HEK293 (cell line): ENCODE results near the gene RAB44.

Experiments
- CTCF ChIA-PET: fragments of 350-600 bp; formaldehyde crosslinking; extraction: SDS; loops from one replicate; lab custom pipeline; 2021; ENCODE audit warnings: antibody characterized with exemption; lab: Yijun Ruan, JAX
- POLR2A ChIA-PET: fragments of 300-600 bp; formaldehyde crosslinking; extraction: SDS; loops from one replicate; lab custom pipeline; 2020; ENCODE audit warnings: antibody characterized with exemption, inconsistent platforms; lab: Yijun Ruan, JAX
- H3K27ac ChIP-seq: fragments of 200-500 bp; sonication (Bioruptor generic); 2 replicates; pipeline ENCODE4 v1.5.1; 2014; ENCODE audit warnings: low read depth, low read length, control low read depth, inconsistent platforms; ENCODE audit errors: extremely low read depth
- H3K36me3 ChIP-seq, 2 experiments: fragments of 200-500 bp in 1 of 2; sonication (Bioruptor generic) in 1 of 2; 1 replicate in 1 of 2; 2 replicates in 1 of 2; pipeline ENCODE4 v1.5.1; 2014 to 2017; ENCODE audit warnings: inconsistent platforms in 2 of 2, low read length in 2 of 2; ENCODE audit not compliant: control insufficient read depth in 2 of 2, insufficient read depth in 1 of 2
- H3K4me1 ChIP-seq: fragments of 200-500 bp; sonication (Bioruptor generic); 2 replicates; pipeline ENCODE4 v1.5.1; 2014; ENCODE audit warnings: mild to moderate bottlenecking, low read length, inconsistent platforms; ENCODE audit not compliant: control insufficient read depth, insufficient read depth
- H3K4me3 ChIP-seq: 2 replicates; pipeline ENCODE4 v1.5.1; 2011; ENCODE audit warnings: low read depth, mild to moderate bottlenecking, control low read depth, low read length, moderate library complexity
- H3K9me3 ChIP-seq: fragments of 200-500 bp; sonication (Bioruptor generic); 2 replicates; pipeline ENCODE4 v1.5.1; 2014; ENCODE audit warnings: low read depth, low read length, inconsistent platforms; ENCODE audit not compliant: control insufficient read depth, insufficient read depth
- ATF2 ChIP-seq: fragments of 450-650 bp; formaldehyde crosslinking; IDR thresholded peaks from 2 replicates; pipeline ENCODE4 v1.5.1; 2016; ENCODE audit warnings: missing biosample characterization, missing genetic modification characterization, low read depth
- FEZF1 ChIP-seq: fragments of 450-650 bp; formaldehyde crosslinking; IDR thresholded peaks from 2 replicates; pipeline ENCODE4 v1.5.1; 2016; ENCODE audit warnings: missing biosample characterization, missing genetic modification characterization
- GLIS2 ChIP-seq: fragments of 450-650 bp; formaldehyde crosslinking; IDR thresholded peaks from 2 replicates; pipeline ENCODE4 v1.5.1; 2016; ENCODE audit warnings: missing biosample characterization, missing genetic modification characterization
- INSM2 ChIP-seq: fragments of 450-650 bp; formaldehyde crosslinking; IDR thresholded peaks from 2 replicates; pipeline ENCODE4 v1.5.1; 2016; ENCODE audit warnings: missing biosample characterization, missing genetic modification characterization
- MZF1 ChIP-seq: fragments of 450-650 bp; formaldehyde crosslinking; IDR thresholded peaks from 2 replicates; pipeline ENCODE4 v1.5.1; 2017; ENCODE audit warnings: missing biosample characterization, missing genetic modification characterization, borderline replicate concordance
- PATZ1 ChIP-seq: fragments of 450-650 bp; formaldehyde crosslinking; IDR thresholded peaks from 2 replicates; pipeline ENCODE4 v1.5.1; 2016; ENCODE audit warnings: missing biosample characterization, missing genetic modification characterization
- REST ChIP-seq: fragments of 450-650 bp; formaldehyde crosslinking; IDR thresholded peaks from 2 replicates; pipeline ENCODE4 v1.5.1; 2016; ENCODE audit warnings: missing biosample characterization, missing genetic modification characterization
- SP7 ChIP-seq: fragments of 450-650 bp; formaldehyde crosslinking; IDR thresholded peaks from 2 replicates; pipeline ENCODE4 v1.5.1; 2016; ENCODE audit warnings: missing biosample characterization, missing genetic modification characterization
- ZBTB17 ChIP-seq: fragments of 450-650 bp; formaldehyde crosslinking; IDR thresholded peaks from 2 replicates; pipeline ENCODE4 v1.5.1; 2016; ENCODE audit warnings: missing biosample characterization, missing genetic modification characterization
- ZBTB21 ChIP-seq: fragments of 450-650 bp; formaldehyde crosslinking; IDR thresholded peaks from 2 replicates; pipeline ENCODE4 v1.5.1; 2017; ENCODE audit warnings: missing biosample characterization, missing genetic modification characterization
- ZBTB8A ChIP-seq: fragments of 450-650 bp; formaldehyde crosslinking; IDR thresholded peaks from 2 replicates; pipeline ENCODE4 v1.5.1; 2016; ENCODE audit warnings: missing biosample characterization, missing genetic modification characterization
- ZNF114 ChIP-seq: fragments of 450-650 bp; formaldehyde crosslinking; IDR thresholded peaks from 2 replicates; pipeline ENCODE4 v1.5.0; 2017; ENCODE audit warnings: missing biosample characterization, missing genetic modification characterization
- ZNF138 ChIP-seq: fragments of 450-650 bp; formaldehyde crosslinking; IDR thresholded peaks from 2 replicates; pipeline ENCODE4 v1.5.1; 2016; ENCODE audit warnings: missing biosample characterization, missing genetic modification characterization, borderline replicate concordance
- ZNF184 ChIP-seq: fragments of 450-650 bp; IDR thresholded peaks from 2 replicates; pipeline ENCODE4 v1.5.1; 2018; ENCODE audit warnings: missing biosample characterization, mild to moderate bottlenecking, missing genetic modification characterization
- ZNF2 ChIP-seq: fragments of 450-650 bp; formaldehyde crosslinking; IDR thresholded peaks from 2 replicates; pipeline ENCODE4 v1.5.1; 2016; ENCODE audit warnings: missing biosample characterization, missing genetic modification characterization
- ZNF324 ChIP-seq: fragments of 450-650 bp; formaldehyde crosslinking; IDR thresholded peaks from 2 replicates; pipeline ENCODE4 v1.5.1; 2016; ENCODE audit warnings: missing biosample characterization, missing genetic modification characterization
- ZNF335 ChIP-seq: fragments of 450-650 bp; formaldehyde crosslinking; conservative IDR thresholded peaks from 2 replicates; pipeline ENCODE4 v1.5.1; 2016; ENCODE audit warnings: missing biosample characterization, missing genetic modification characterization
- ZNF341 ChIP-seq: fragments of 450-650 bp; formaldehyde crosslinking; IDR thresholded peaks from 2 replicates; pipeline ENCODE4; 2016; ENCODE audit warnings: low read depth, missing biosample characterization, missing genetic modification characterization
- ZNF350 ChIP-seq: fragments of 450-650 bp; formaldehyde crosslinking; IDR thresholded peaks from 2 replicates; pipeline ENCODE4 v1.5.0; 2017; ENCODE audit warnings: missing biosample characterization, mild to moderate bottlenecking, missing genetic modification characterization
- ZNF366 ChIP-seq: fragments of 450-650 bp; formaldehyde crosslinking; conservative IDR thresholded peaks from 2 replicates; pipeline ENCODE4 v1.5.1; 2016; ENCODE audit warnings: missing biosample characterization, missing genetic modification characterization
- ZNF423 ChIP-seq: fragments of 450-650 bp; formaldehyde crosslinking; IDR thresholded peaks from 2 replicates; pipeline ENCODE4 v1.5.1; 2016; ENCODE audit warnings: missing biosample characterization, missing genetic modification characterization
- ZNF501 ChIP-seq: fragments of 450-650 bp; formaldehyde crosslinking; IDR thresholded peaks from 2 replicates; pipeline ENCODE4 v1.5.1; 2016; ENCODE audit warnings: missing biosample characterization, missing genetic modification characterization
- ZNF514 ChIP-seq: fragments of 450-650 bp; formaldehyde crosslinking; IDR thresholded peaks from 2 replicates; pipeline ENCODE4 v1.5.1; 2016; ENCODE audit warnings: missing biosample characterization, missing genetic modification characterization
- ZNF558 ChIP-seq: fragments of 450-650 bp; formaldehyde crosslinking; IDR thresholded peaks from 2 replicates; pipeline ENCODE4 v1.5.1; 2016; ENCODE audit warnings: missing biosample characterization, missing genetic modification characterization
- ZNF561 ChIP-seq: fragments of 450-650 bp; IDR thresholded peaks from 2 replicates; pipeline ENCODE4 v1.5.1; 2018; ENCODE audit warnings: missing biosample characterization, missing genetic modification characterization, borderline replicate concordance
- ZNF580 ChIP-seq: fragments of 450-650 bp; formaldehyde crosslinking; IDR thresholded peaks from 2 replicates; pipeline ENCODE4 v1.5.1; 2016; ENCODE audit warnings: missing biosample characterization, missing genetic modification characterization
- ZNF629 ChIP-seq: fragments of 450-650 bp; formaldehyde crosslinking; IDR thresholded peaks from 2 replicates; pipeline ENCODE4 v1.5.1; 2017; ENCODE audit warnings: missing biosample characterization, missing genetic modification characterization
- ZNF791 ChIP-seq: fragments of 450-650 bp; formaldehyde crosslinking; IDR thresholded peaks from 2 replicates; pipeline ENCODE4 v1.5.1; 2016; ENCODE audit warnings: missing biosample characterization, missing genetic modification characterization
- ZSCAN16 ChIP-seq: fragments of 450-650 bp; formaldehyde crosslinking; IDR thresholded peaks from 2 replicates; pipeline ENCODE4 v1.5.1; 2016; ENCODE audit warnings: missing biosample characterization, missing genetic modification characterization

The RAB44 gene

GRCh38 chr6:36666826-36667591 is 30.6 kb upstream of the RAB44 start:
- POLR2A ChIA-PET, result interaction anchor here (0.6 to 8.8 kb wide), 7 partner anchors 11 to 240 kb away, joined by 3 to 143 read pairs (median 4); partner anchors contain the start of gene CDKN1A
- Histone ChIP-seq H3K27ac (peak overlapping the region; percentile 80), H3K36me3 (no peaks in the 10 kb centered on the region), H3K4me1 (peaks cover 15% of the 10 kb centered on the region), H3K9me3 (no peaks in the 10 kb centered on the region), H3K4me3 (no peak overlapping the region)
- CTCF ChIA-PET, result interaction anchor here (0.6 to 2.6 kb wide), 16 partner anchors 10 to 351 kb away, joined by 3 to 13 read pairs (median 6); partner anchors contain the start of gene CDKN1A
- TF ChIP-seq ZNF350 (tag by site-specific recombination) (no peak), REST (tag by site-specific recombination) (0 out of 2 replicates have a peak, but pooled peaks have one; percentile 13), ZNF341 (tag by site-specific recombination) (0 out of 2 replicates have a peak, but pooled peaks have one; percentile 39), ZNF138 (no peak), ZNF423 (peak; percentile 93), ZNF580 (peak; percentile 81), SP7 (peak; percentile 90), ZNF335 (peak; percentile 77), PATZ1 (tag by site-specific recombination) (peak; percentile 95), ZNF114 (tag by site-specific recombination) (no peak), ZBTB17 (tag by site-specific recombination) (peak; percentile 93), ZNF791 (no peak), INSM2 (peak; percentile 53; the same call in 1 of the 2 replicates), ZNF2 (peak; percentile 66; the same call in 1 of the 2 replicates), ZNF629 (tag by site-specific recombination) (peak; percentile 82), ZNF501 (peak; percentile 82; the same call in 1 of the 2 replicates), ZBTB8A (tag by site-specific recombination) (peak; percentile 99), ZBTB21 (tag by site-specific recombination) (peak; percentile 66; the same call in 1 of the 2 replicates), FEZF1 (peak; percentile 65), ZNF558 (tag by site-specific recombination) (peak; percentile 48; the same call in 1 of the 2 replicates), ZNF561 (tag by site-specific recombination) (peak; percentile 66), MZF1 (tag by site-specific recombination) (no peak), ZNF366 (tag by site-specific recombination) (peak; percentile 65), ZNF184 (tag by site-specific recombination) (peak; percentile 15; the same call in 1 of the 2 replicates), ZNF514 (tag by site-specific recombination) (no peak), ZSCAN16 (tag by site-specific recombination) (peak; percentile 60; the same call in 1 of the 2 replicates), ATF2 (tag by site-specific recombination) (peak; percentile 87), ZNF324 (tag by site-specific recombination) (0 out of 2 replicates have a peak, but pooled peaks have one; percentile 77), GLIS2 (tag by site-specific recombination) (peak; percentile 90)
